Measurements from ENCODE around the gene MROH8.
"Not testable (repeated sequence)": the region's sequence is repeated elsewhere in the genome, so short reads cannot be mapped to it uniquely, and the experiment has no call there.

MROH8 gene

DNA sequence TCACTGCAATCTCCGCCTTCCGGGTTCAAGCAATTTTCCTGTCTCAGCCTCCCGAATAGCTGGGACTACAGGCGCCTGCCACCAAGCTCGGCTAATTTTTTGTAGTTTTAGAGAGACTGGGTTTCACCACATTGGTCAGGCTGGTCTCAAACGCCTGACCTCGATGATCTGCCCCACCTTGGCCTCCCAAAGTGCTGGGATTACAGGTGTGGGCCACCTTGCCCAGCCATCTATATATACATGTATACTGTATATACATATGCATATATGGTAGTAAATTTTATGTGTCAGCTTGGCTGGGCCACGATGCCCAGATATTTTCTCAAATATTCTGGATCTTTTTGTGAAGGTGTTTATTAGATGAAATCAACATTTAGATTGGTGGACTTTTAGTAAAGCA, 102.3 kb downstream of the MROH8 start:
- no peak for DNase-seq

DNA sequence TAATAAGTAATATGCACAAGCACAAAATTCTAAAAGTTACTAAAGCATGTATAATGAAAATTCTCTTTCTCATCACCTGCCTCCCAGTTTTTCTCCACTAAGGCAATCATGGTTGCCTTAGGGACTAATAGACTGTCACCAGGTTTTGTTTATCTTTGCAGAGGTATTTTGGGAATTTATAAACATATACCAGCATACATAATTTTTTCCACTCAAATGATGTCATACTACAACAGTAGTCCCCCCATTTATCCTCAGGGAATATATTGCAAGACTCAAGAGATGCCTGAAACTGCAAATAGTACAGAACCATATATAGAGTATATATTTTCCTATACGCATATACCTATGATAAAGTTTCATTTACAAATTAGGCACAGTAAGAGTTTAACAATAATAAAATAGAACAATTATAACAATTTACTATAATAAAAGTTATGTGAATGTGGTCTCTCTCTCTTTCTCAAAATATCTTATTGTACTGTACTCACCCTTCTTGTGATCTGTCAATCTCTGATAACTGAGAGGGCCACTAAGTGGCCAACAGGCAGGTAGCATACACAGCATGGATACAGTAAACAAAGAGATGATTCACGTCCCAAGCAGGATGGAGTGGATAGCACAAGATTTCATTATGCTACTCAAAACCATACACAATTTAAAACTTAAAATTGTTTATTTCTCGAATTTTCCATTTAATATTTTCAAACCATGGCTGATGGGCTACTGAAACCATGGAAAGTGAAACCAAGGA, 103.2 kb downstream of the MROH8 start:
- no peak for DNase-seq

DNA sequence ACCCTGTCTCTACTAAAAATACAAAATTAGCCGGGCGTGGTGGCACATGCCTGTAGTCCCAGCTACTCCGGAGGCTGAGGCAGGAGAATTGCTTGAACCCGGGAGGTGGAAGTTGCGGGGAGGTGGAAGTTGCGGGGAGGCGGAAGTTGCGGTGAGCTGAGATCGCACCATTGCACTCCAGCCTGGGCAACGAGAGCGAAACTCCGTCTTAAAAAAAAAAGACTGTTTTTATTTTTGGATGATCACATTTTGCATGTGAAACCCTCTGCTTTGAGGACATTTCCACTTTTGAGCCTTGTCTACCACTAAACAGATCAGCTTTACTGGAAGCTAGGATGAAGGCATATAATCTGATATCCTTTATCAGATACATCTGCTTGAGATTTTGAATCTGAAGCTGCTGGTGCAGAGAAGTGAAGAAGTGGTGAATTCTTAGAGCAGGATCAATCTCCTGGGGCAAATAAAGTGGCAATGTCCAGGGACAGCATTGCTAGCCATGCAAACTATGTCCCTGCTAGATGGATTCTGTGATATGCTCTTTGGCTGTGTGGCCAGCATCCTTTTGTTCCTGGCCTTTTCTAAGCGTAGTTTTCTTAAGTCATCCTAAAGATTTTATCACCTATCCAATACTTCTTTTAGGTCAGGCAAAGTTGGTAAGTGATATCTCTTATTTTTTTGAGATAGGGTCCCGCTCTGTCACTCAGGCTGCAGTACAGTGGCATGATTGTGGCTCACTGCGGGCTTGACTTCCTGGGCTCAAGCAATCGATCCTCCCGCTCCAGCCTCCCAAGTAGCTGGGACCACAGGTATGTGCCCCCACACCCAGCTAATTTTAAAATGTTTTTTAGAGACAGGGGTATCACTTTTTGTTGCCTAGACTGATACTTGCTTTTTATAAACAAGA, 106.8 kb downstream of the MROH8 start:
- no peak for DNase-seq

DNA sequence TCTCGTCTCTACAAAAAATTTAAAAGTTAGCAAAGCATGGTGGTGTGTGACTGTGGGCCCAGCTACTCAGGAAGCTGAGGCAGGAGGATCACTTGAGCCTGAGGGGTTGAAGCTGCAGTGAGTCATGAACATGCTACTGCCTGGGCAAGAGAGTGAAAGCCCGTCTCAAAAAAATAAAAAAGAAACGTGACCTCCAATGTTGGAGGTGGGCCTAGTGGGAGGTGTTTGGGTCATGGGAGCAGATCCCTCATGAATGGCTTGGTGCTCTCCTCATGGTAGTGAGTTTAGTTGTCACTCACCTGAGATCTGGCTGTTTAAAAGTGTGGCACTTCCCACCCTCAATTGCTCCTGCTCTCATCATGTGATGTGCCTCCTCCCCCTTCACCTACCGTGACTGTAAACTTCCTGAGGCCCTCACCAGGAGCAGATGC, 107.9 kb downstream of the MROH8 start:
- DNase-seq: no peak

DNA sequence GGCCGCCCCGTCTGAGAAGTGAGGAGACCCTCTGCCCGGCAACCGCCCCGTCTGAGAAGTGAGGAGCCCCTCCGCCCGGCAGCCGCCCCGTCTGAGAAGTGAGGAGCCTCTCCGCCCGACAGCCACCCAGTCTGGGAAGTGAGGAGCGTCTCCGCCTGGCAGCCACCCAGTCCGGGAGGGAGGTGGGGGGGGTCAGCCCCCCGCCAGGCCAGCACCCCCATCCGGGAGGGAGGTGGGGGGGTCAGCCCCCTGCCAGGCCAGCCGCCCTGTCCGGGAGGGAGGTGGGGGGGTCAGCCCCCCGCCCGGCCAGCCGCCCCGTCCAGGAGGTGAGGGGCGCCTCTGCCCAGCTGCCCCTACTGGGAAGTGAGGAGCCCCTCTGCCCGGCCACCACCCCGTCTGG, 109.8 kb downstream of the MROH8 start:
- not testable (repeated sequence) for DNase-seq

DNA sequence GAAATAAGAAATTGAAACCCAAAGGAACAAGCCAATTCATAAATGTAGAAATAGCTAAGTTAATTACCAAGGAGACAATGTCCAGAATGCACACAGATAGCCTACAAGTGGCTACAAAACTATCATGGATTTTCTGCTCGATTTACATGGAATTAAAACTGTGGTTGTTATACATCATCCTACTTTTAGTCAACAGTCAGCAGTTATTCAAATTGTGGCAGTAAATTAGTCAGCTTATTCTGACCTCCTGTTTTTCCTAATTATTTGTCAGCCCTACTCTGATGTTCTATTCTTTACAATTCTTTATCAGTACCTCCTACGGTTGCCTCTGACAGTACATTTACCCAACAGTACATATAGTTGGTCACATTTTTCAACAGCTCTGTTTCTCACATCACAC, 113.2 kb downstream of the MROH8 start:
- DNase-seq: no peak

DNA sequence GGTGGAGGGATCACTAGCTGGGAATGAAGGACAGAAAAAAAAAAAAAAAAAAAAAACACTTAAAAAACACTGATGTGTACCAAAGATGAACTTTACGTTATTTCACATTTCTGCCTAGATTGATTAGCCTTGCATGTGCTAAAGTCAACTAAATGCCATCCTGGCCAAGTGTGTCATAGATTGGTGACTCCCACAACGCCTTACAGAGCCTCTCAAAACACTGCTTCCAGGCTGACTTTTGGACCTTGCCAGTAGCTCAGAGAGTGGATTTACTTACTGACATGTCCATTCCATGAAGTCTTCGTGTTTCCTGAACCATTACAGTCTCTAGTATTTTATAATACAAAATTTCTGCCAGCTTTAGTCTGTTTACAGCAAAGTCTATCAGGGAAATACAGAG, 124.1 kb downstream of the MROH8 start:
- DNase-seq: no peak

DNA sequence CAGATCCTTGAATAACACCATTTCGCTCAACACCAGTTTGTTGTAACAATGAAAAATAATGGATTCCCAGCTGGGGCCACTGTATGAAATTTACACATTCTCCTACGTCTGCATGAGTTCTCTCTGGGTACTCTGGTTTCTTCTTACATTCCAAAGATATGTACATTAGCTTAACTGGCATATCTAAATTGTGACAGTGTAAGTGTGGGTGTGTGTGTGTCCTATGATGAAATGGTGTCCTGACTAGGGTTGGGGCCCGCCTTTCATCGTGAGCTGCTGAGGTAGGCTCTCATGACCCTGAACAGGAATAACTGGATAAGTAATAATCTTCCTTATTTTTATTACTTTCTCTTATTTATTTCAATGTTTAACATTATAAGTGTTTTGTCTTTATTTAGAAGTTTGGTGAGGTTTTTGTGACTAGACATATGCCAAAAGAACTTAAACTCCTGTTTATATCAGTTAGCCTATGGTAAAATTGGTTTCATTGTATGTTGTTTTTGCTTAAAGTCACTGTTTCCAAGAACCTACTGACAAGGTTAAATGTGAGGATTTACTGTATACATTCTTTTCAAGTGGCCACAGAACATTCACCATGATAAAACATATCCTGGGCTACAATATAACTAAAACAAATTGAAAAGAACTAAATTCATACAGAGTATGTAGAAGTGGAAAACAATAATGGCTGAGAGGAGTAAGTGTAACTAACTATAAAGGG, 126.0 kb downstream of the MROH8 start:
- no peak for DNase-seq
